Stimulated activated CD8-positive, alpha-beta memory T cell treated with anti-CD3 and anti-CD28 coated beads, Interleukin-7, amount 100 ng/mL, for 4 hours (primary cell): Measurements from ENCODE around the gene PGAP6.
"Not testable (repeated sequence)": the region's sequence is repeated elsewhere in the genome, so short reads cannot be mapped to it uniquely, and the experiment has no call there.

Source experiments
- DNase-seq, 2 donors: peaks; one replicate each; pipeline ENCODE4 v3.0.0-alpha.2; 2020; ENCODE audit warnings: low read depth in 2 of 2

Gene PGAP6

GRCh38 chr16:401468-402348 is 19.9 kb upstream of the PGAP6 start, which contains the start of gene DECR2:
Gene DECR2, plus strand, starts transcription at chr16:401885. Its CDS starts 79 bp downstream, at chr16:401964.
- DNase-seq = peak; percentile 95 to 98

GRCh38 chr16:400061-400591 is 18.3 kb upstream of the PGAP6 start:
- DNase-seq = no peak

- no peak for DNase-seq
Measured at GRCh38 chr16:399340-400019, 17.7 kb upstream of the PGAP6 start.

GRCh38 chr16:398561-399339 is 17.0 kb upstream of the PGAP6 start:
- DNase-seq = no peak

- no peak for DNase-seq
Measured at GRCh38 chr16:397736-398332, 16.1 kb upstream of the PGAP6 start.

GRCh38 chr16:397135-397661 is 15.4 kb upstream of the PGAP6 start, which contains the start of gene NME4:
Gene NME4, plus strand, starts transcription at chr16:397199. Its CDS starts 24 bp downstream, at chr16:397223.
- no peak for DNase-seq

GRCh38 chr16:396605-397004 is 14.8 kb upstream of the PGAP6 start:
- no peak for DNase-seq

GRCh38 chr16:396199-396598 is 14.4 kb upstream of the PGAP6 start:
- DNase-seq = no peak

- DNase-seq = no peak
Measured at GRCh38 chr16:392450-393030, 10.8 kb upstream of the PGAP6 start.

- peak; percentile 62 to 79 for DNase-seq
Measured at GRCh38 chr16:391885-392335, 10.1 kb upstream of the PGAP6 start.

GRCh38 chr16:389352-389751 is 7.6 kb upstream of the PGAP6 start:
- DNase-seq = no peak

GRCh38 chr16:387761-388666 is 6.2 kb upstream of the PGAP6 start:
- DNase-seq = not testable (repeated sequence)

- DNase-seq = no peak
Measured at GRCh38 chr16:386641-387156, 4.9 kb upstream of the PGAP6 start.

GRCh38 chr16:383326-384051 is 1.7 kb upstream of the PGAP6 start:
- peak in 1 of 2 donors; percentile 35 for DNase-seq

GRCh38 chr16:381012-381788 is 578 bp downstream of the PGAP6 start:
- peak in 1 of 2 donors; percentile 26 for DNase-seq

GRCh38 chr16:380762-381011 is 1.1 kb downstream of the PGAP6 start:
- DNase-seq = no peak

GRCh38 chr16:379961-380761 is 1.6 kb downstream of the PGAP6 start:
- no peak for DNase-seq
